HG03135 (cell line): ENCODE results near the gene GATAD2A.

ENCODE experiments used
- ATAC-seq: cut with Tn5 transposase; IDR thresholded peaks from one replicate; pipeline ENCODE4 v1.9.1; 2021; ENCODE audit warnings: mild to moderate bottlenecking, moderate library complexity; ENCODE audit not compliant: unreplicated experiment

The GATAD2A gene

DNA sequence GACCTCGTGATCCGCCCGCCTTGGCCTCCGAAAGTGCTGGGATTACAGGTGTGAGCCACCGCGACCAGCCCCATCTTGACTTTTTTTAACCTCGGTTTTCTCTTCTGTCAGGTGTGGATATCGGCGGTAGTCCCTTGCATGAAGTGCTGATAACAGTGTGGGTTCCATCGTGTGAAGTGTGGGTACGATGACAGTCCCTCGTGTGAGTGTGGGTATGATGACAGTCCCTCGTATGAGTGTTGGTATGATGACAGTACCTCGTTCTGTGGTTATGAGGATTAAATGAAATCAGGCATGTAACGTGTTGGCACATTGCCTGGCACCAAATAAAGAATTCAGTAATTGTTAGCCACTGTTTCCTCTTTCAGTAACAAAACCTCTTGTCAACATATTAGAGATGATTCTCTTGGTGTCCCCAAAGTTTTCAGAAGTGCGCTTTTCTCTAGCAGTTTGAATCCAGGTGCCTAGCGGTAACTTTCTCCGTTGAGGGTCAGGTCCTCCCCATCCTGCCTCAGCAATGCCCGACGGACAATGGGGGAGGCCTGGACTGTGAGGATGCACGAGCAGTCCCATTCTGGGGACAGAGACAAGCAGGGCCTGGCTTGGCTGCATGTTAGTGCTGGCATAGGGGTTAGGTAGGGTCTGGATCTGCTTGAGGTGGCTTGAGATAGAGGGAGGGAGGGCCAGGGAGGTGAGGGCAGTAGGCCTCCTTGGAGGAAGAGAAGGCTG lies 15.3 kb downstream of the GATAD2A start:
- no peak for ATAC-seq

- no peak for ATAC-seq
These were observed 15.8 kb downstream of the GATAD2A start for GRCh38 chr19:19421299-19421696.

DNA sequence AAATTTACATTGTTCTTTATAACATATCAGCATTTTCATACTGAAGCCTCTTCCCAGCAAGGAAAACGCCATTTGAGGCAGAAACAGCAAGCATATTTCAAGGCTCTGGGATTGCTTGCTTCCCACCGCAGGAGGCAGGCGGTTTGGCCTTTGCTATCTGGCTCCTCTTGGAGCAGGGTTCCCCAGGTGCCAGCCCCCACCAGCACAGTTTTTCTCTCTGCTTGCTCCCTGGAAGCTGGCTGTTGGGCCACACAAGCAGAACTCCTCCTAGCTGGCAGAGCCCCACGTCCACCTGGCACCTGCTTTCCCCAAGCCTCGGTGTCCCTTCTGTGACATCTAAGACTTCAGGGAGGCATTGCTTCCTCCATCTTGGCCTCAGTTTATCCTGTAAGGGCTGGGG lies 16.7 kb downstream of the GATAD2A start:
- ATAC-seq, result no peak

GRCh38 chr19:19423322-19423721 lies 17.8 kb downstream of the GATAD2A start:
- no peak for ATAC-seq

DNA sequence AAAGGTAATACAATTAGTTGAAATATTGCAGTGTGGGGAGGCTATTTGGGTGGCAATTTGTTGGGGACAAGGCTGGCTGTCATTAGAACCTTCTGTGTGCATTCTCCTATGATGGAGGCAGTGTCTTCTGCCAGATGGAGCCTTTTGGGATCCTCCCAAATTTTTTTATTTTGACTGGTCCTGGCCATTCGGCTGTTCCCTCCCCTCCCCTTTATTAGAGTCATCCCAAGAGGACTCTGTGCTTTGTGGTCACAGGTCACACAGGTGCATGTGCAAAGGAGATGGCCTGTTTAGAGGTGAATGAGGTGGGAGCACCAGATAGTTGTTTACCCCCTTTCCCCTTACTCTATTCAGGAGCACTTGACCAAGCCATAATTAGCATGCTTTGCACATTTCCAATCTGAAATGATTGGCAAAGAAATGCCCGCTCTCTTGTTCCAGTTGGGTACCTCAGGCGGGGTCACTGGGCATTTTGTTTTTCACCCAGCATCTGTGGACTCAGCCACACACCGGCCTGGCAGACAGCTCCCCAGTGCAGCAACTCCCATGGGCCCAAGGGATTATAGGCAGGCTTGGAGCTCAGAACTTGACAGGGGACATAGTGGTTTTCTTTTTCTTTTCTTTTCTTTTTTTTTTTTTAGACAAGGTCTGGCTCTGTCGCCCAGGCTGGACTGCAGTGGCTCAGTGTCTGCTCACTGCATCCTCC lies 19.8 kb downstream of the GATAD2A start:
- ATAC-seq, result no peak

DNA sequence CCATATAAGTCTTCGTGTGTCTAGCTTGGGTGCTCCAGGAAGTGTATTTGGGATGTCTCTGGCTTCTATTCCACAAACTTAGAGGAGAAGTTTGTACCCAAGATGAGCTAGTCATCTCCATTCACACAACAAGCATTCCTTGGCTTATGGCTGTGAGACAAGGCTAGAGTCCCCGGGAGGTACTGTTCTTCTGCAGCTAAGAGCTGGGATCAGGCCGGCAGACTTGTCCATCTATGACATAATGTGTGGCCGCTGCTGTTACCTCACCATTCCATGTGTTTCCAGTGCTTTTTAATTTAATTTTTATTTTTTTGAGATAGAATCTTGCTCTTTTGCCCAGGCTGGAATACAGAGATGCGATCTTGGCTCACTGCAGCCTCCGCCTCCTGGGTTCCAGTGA lies 20.7 kb downstream of the GATAD2A start:
- ATAC-seq, result no peak

DNA sequence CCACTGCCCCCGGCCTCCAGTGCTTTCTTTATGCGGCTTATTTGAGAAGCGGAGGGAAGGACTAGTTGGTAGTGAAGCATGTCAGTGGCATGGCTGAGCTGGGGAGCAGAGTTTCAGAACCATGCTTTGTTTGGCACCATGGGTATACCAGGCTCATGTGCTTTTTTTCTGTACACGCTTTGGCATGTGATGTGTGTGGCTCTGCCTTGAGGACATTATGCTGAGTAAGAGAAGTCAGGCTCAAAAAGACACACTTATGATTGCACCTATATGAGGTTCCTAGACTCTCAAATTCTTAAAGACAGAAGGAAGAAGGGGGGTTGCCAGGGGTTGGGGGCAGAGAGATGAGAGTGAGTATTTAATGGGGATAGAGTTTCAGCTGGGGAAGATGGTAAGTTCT lies 21.3 kb downstream of the GATAD2A start:
- ATAC-seq, result no peak

- no peak for ATAC-seq
These were observed 21.8 kb downstream of the GATAD2A start for GRCh38 chr19:19427302-19427701.

- ATAC-seq, result no peak
These were observed 22.5 kb downstream of the GATAD2A start for GRCh38 chr19:19427944-19428343.

DNA sequence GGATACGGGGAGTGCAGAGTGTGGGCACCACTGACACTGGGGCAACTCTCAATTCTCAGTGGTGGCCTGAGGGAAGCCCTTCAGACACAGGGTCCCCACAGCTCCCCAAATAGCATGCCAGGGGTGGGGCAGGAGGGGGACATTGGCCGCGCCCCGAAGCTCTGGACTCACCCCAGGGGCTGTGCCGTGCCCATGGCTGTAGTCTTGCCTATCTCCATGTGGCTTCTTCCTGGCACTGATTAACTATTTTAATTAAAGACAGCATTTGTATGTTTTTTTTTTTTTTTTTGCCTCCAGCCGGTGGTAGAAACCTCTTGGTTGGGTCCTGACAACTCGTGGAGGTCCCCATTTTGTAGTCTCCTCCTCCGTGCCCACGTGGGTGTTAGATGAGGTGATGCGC lies 23.3 kb downstream of the GATAD2A start:
- ATAC-seq, result no peak

DNA sequence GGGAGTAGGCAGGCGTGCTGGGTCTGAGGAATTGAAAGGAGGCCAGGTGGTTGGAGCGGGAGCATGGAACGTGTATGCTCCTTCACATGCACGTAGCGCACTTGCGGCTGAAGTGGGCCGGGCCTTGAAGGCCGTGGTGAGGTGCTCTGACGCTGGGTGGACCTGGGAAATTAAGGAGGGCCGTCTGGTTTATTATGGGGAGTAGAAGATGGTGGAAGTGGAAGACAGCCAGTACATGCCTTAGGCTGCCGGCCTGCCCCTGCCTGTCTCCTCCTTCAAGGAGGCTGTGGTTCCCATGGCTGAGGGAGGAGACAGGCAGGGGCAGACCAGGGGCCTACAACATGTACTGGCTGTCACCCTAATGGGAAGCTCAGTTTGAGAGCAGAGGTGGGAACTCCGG lies 23.9 kb downstream of the GATAD2A start:
- ATAC-seq, result no peak

GRCh38 chr19:19432732-19433131 lies 27.3 kb downstream of the GATAD2A start:
- ATAC-seq, result no peak

- ATAC-seq, result no peak
These were observed 28.3 kb downstream of the GATAD2A start for GRCh38 chr19:19433666-19434213.

DNA sequence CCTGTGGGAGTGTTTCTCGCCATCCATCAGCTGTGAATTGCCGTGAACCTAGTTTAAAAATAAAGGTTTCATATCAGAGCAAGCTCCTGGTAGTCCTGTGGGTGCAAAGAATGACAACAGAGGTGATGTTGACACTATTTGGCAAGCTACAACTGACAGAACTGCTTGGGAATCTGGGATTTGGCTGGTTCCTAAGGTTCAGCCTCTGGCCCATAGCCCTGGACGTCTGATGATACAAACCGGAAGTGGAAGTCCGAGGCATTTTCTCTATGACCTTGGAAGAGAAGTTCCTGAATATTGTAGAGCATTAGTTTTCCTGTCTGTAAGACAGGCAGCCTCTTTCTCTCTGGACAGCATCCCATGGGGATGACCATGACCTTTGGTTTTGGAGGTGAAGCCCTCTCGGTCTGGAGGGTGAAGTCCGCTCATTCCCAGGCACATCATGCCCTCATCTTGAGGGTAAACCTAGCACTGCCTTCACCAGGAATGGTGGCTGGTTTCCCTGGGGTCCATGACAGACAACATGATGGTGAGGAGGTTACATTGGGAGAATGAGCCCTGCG lies 29.1 kb downstream of the GATAD2A start:
- ATAC-seq, result no peak

DNA sequence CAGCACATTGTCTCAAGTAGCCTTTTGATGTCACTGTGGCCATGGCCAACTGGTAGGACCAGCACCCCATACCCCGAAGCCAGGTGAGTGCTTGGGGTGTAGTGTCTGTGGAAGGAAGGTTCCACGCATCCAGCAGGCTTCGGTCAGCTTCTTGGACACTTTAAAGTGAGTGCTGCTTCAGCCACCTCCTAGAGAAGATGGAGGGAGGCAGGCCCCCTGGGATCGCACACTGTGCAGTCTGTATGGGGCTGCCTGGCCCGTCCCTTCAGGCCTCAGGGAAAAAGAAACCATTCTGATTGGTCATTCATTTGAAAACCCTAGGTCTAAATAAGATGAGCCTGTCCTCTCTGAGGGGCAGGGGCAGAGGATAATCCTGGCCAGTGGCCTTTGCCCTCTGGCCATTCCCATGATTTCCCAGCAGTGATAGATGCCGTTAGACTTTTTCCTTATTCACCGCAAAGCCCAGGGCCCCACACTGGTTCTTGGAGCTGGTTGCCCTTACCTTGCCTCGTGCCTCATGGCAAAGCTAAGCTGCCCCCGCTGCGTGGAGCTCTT lies 30.7 kb downstream of the GATAD2A start:
- no peak for ATAC-seq

DNA sequence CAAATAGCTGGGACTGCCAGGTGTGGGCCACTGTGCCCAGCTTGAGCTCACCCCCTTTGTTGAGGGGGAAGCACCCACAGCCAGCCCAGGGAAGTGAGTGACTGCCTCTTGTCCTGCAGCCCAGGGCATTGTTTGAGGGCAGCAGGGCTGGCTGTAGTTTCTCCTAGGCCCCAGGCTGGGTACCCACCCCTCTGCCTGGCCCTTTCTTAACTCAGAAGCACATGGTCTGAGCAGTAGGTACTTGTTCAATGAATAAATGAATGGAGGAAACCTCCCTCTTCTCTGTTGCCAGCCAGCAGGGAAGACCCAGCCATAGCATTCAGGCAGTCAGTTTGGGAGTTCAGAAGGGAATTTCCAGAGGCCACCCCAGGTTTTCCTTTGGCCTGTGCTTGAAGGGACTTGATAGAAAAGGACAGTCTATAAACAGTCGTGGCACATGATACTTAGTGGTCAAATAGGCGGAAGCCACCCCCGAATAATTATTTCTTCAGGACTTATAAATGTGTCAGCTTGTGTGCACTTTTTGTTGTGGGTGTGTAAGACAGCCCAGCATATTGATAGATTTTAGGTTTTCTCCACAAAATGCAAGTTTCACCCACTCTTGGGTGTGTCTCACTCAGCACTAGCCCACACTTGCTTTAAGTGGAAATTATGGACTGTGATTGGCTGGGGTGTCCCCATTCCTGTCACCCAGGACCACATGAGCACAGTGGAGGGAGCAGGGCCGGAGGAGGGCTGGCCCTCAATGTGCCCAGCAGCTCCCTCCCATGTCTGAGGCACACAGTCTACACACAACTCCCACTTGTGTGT lies 33.1 kb downstream of the GATAD2A start:
- no peak for ATAC-seq

- ATAC-seq, result no peak
These were observed 33.7 kb downstream of the GATAD2A start for GRCh38 chr19:19439176-19439482.

GRCh38 chr19:19443283-19443682 lies 37.8 kb downstream of the GATAD2A start:
- ATAC-seq, result no peak

- no peak for ATAC-seq
These were observed 38.6 kb downstream of the GATAD2A start for GRCh38 chr19:19443902-19444680.

- no peak for ATAC-seq
These were observed 39.2 kb downstream of the GATAD2A start for GRCh38 chr19:19444681-19445155.
